GM19372 (cell line): ENCODE data around the gene ADAMTS17.

Experiments
- ATAC-seq: cut with Tn5 transposase; IDR thresholded peaks from one replicate; pipeline ENCODE4 v1.9.1; 2021; ENCODE audit warnings: mild to moderate bottlenecking, low read depth, moderate library complexity; ENCODE audit not compliant: unreplicated experiment

ADAMTS17 gene

DNA sequence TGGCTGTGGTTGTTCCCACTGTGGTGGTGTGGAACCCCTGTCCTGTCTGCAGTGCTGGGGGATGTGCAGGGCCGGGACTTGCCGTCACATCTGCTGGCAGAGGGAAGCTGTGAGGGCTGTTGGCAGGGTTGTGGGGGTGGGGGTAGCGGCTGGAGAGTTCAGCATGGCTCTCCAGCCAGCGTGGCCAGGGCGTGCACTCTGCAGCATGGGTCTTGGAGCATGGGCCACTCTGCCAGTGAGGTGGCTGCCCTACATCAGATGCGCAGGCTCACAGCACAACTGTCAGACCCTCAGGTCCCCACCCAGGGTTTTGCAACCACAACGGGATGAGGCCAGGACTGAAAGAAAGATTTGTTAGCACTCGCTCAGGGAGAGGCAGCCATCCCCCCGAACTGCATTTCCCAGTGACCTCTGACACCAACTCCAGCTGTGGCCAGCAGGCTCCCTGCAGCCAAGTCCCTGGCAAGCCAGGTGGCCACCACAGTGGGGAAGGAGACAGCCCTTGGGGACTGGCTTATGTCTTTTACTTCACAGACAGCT, 370.8 kb downstream of the ADAMTS17 start:
- no peak for ATAC-seq

DNA sequence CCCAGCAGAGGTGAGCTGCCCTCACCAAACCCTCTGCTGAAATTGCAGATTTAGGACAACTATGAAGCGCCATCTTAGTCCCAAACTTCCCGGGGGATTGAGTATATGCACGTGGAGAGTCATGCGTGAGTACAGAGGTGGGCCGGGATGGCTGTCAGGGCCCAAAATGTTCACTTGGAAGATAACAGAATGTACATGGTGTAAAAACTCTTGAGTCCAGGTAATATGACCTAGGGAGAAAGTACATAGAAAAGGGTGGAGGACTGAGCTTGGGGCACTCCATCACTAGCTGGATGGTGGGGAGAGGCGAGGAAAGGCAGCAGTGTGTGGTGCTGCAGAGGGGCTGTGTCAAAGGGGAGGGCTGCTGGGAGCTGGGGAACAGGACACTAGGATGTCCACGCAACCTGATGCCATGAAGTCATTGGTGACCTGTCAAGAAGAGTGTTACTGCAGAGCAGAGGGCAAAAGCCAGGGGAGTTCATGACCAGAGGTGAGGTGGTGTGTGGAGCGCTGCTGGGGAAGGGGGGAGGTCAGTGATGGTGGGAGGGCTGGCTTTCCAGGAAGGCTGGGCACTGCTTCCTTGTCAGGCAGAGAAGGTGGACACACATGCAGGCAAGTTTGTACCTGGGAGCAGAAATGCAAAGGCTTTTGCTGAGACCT, 372.4 kb downstream of the ADAMTS17 start:
- ATAC-seq = no peak

DNA sequence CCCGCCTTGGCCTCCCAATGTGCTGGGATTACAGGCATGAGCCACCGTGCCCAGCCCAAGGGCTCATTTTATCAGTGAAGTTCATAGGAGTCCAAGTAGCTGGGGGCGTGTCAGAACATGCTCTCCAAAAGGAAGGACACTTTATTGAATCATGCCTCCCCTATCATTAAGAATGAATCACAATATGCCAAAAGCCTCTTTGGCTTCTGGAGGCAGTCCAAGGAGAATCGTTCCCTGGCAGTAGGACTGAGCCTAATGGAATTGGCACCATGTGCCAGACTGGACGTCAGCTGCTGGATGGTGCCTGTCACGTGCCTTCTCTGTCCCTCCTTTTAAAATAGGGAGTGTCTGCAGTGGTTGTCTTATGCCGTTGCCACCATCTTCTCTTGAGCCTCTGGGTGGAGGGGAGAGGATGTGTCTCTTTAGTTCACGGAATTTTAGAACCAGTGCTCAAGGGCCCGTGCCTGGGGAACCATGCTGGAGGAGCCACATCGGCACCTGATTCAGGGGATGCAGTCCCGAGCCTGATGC, 373.9 kb downstream of the ADAMTS17 start:
- no peak for ATAC-seq

DNA sequence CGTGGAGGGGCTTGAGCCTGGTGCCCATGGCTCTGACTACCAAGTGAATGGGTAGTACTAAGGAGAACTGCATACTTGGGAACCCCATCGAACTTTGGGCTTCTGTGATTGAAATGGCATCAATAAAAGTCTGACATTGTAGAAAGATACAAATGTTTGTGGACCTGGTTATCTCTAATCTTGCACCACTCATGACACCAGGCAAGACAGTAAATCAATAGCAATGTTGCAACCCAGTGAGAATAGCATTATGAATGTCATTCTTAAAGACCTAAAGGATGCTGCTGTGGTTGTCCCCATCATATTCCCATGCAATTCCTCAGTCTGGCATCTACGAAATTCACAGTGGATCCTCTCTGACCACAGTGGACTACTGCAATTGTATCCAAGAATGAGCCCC, 375.0 kb downstream of the ADAMTS17 start:
- ATAC-seq = no peak

DNA sequence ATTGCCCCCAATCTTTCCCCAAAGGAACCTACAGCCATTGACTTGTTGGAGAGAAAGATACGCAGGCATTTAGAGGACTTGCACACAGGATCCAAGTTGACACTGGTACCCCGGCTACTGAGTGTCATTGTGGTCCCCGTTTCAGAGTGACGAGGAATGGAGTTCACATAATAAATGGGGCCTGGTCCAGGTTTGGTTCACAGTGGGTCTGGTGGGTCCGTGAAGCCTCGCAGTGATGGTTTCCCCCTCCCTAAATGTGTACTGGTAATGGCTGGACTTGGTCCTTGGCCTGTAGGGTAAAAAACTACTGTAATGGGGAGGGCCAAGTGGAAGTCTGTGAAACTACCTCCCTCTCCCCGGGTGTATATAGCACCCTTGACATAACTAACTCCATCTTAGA, 376.4 kb downstream of the ADAMTS17 start:
- ATAC-seq = no peak

DNA sequence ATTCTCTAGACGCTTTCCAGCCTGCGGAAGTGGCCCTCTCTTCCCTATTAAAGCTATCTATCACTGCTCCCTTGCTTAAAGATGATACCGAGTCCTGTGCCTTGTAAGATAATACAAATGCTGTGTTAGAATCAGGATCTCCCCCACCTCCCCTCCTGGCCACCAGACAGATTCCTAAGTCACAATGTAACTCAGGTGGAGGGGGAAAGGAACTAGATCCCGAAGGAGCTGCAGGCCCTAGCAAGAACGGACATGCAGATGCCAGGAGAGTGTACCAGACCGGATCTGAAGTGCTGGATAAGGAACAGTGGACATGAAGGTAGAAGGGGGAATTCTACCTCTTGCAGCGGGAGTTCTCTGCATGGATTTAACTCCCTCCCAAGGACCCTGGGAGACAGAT, 377.8 kb downstream of the ADAMTS17 start:
- no peak for ATAC-seq

DNA sequence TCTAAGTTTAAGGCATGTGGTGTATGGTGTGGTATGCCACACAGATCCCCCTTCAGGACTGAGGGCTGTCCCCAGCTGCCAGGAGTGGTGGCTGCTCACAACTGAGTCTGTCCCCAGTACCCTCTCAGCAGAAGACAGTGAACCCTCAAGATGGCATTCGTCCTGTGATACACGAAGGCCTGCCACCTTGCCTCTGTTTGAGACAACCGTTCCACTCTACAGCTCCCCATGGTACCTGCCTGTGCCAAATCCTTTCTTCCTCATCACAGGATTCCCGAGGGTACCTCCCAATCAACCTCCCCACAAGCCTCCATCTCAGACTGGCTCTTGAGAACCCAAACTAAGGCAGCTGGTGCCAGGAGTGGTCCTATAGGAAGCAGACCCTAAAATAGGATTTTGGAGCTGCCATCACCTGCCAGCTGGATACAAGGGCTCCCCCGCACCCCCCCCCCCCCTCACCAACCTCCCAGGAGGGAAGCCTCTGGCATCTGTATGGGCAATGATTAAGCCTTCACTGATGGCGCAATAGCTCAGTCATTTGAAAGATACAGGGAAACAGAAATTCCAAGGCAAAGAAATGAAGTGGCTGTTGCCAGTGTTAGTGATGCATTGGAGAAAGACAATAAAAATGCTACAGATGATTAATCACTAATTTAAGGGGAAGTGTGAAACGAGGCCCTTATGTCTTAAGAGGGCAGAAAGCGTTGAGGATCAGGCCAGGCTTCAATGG, 378.5 kb downstream of the ADAMTS17 start:
- ATAC-seq = no peak

DNA sequence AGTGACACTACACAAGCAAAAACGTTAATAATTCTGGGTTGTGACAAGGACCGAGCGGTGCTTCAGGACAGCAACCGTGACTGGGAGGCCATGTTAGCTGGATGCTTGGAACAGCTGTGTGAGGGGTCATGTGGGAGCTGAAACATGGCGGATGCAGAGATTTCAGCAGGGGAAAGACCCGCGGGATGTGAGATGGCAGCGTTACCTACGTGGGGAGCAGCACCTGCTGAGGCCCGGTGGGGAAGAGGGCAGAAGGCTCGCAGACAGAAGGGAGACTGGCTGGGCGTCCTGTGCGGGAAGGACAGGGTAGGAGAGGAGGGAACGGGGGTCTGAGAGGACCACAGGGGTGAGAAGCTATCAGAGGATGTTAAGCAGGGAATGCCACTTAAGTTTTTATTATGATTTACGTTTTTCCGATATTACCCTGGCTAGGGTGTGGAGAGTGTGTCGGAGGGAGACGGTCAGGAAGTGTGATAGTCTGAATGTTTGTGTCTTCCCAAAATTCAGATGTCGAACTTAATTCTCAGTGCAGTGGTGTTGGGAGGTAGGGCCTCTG, 379.7 kb downstream of the ADAMTS17 start:
- ATAC-seq = no peak

DNA sequence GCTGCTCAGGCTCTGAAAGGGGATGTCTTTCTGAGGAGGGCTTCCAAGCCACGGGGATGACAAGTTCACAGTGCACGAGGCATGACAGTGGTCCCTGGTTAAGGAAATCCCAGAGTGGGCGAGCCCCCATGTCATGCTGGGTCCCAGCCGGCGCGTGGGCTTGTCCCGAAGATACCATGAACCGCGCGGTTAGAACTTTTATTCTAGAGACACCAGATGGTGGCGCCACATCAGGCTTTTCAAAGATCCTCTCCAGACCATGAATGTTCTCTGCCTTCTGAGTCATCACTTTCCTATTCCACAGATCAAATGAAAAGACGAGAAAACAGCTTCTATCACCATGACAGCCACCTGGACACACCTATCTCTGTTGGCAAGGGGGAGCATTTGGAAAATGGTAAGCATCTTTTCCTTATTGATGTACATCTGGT, 380.7 kb downstream of the ADAMTS17 start:
- ATAC-seq = no peak

DNA sequence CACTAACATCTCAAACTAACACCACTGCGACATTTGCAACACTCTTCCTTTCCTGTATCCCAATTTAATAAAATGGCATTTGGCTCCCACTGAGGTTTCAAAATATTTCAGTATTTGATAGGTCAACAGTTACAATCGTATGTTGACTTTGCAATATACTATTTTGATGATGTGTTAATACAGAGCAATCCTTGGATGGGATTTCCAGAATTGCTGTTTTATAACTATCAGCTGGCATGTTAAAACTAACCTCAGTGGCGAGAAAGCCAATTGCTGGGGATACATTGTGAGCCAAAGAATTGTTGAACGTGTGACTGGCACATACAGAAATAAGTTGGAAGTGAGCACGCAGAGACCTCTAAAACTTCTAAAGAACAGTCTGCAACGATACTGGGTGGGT, 382.4 kb downstream of the ADAMTS17 start:
- ATAC-seq = no peak

DNA sequence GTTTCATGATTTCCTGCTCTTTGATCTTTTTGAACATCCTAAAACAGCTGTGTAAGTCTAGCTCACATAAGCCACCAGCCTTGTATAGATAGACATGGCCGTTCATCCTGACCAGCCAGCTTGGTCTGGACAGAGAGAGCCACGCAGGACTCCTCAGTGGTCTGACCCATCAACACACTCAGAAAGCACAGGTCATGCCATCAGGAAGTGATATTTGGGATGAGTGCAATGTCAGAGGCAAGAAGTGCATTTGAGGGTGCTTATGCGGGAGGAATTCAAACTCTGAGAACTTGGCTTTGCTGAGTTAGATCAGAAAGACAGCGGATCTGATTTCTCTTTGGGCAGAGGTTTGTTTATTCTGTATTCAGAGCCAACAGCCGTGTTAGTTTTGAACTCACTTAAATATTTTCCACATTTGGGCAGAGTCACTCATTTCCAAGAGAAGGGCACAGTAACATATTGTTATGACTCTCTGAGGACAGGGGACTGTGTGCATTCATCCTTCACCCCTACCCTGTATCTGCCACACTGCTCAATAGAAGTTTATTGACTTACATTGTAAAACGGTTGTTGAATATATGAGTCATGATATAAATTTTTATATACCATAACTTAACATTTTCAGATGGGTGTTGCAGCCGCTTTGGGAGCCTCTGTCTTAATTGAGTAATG, 383.2 kb downstream of the ADAMTS17 start:
- no peak for ATAC-seq

DNA sequence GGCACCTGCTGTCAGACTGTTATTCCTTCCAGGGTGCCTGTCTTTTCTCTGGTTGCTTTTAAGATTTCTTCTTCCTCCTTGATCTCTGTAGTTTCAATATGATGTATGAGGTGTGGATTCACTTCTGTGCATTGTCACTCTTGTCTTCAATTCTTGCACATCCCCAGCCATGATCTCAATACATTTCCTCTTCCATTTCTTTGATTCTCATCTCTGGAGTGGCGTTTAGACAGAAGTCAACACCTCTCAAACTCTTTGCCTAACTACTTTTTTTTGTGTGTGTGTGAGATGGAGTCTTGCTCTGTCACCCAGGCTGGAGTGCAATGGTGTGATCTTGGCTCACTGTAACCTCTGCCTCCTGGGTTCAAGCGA, 384.1 kb downstream of the ADAMTS17 start:
- ATAC-seq = no peak

DNA sequence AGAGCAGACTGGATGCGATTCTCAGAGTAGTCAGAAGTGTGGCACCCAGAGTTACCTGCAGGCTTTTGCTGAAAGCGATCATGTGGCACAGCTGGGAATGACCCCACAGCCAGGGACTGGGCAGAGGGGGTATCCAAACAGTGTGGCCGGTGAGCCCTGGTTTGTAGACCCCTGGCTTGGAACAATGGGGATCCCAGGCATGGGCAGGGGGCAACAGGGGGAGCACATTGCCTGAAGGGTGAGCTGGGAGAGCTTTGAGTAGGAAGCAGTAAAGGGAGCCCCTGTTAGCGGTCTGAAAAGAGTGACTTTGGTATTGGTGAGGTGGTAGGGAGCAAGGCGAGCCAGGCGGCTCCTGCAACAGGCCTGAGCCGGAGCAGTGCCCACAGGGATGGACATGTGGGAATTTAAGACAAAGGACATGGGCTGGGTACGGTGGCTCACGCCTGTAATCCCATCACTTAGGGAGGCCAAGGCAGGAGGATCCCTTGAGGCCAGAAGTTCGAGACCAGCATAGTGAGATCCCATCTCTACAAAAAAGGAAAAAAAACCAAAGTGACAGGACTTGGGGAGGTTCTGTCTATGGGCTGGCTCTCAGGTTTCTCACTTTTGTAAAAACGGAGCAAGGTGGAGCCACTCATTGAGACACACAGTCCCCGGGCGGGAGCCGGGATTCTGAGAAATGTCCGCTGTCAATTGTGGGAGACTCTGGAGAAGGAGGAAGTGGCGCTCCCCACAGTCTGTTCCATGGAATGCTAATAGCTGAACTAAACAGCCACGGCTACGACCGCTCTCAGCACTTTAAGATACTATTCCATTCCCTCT, 384.7 kb downstream of the ADAMTS17 start:
- ATAC-seq = no peak

DNA sequence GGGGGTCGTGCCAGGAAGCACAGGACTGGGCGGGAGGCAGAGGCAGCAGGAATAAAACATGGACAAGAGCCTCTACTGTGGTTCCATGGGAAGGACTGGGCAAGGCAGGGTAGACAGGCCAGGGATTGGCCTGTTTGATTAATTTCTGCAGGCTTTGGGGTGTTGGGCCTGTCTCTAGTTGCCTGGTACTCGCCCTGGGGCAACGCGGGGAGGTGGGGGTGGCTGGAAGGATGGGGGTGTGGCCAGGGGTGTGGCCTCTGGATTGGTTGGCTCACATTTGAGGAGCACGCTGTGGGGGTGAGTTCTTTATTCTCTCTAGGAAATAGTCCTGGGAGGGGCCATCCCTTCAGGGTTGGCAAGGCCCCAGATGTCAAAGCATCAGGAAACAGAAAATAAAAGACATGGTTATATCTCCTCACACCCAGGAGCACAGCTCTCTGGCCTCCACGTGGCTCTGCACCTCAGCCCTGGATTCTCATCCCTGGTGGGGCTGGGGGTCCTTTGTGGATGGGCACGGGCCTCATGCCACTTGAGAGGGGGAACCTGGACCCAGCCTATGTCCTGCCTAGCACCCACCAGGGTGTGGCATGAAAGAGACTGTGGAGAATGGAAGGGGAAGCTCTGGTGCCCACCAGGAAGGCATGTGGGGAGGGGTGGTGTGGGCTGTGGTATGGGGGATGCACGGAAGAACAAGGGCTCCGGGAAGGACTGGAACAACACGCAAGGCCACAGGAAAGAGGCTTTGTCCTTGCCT, 385.6 kb downstream of the ADAMTS17 start:
- ATAC-seq = no peak

DNA sequence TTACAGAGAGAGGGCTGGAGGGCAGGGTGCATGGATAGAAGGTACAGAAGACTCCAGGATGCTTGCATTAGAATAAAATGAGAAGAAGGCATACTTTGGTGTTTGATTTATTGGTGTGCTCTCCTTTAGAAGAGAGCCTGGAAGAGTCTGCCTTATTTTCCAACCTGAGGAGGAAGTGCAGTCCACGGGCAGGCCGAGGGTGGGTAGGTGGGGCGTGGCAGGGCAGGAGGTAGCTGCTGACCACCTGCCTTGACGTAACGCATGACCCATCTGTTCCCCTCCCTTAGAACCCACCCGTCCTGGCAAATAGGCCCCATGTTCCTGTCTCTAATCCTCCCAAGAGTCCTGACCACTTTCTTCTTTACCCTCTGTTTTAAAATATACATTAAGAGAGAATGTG, 386.2 kb downstream of the ADAMTS17 start:
- ATAC-seq = no peak

DNA sequence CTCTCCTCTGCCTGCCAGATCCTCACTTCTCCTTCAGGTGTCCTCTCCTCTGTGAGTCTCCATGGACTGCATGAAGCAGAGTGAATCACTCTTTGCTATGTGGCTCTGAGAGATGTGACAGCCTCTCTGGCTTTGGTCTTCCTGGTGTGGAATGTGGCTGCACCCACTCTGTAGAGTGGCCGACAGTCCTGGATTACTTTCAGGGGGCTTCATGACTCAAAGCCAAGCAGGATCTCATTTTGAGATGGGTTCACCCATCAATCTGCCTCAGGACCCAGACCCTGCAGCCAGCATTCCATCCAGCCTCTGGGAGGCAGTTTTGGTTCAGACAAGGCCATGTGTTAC, 386.6 kb downstream of the ADAMTS17 start:
- no peak for ATAC-seq

DNA sequence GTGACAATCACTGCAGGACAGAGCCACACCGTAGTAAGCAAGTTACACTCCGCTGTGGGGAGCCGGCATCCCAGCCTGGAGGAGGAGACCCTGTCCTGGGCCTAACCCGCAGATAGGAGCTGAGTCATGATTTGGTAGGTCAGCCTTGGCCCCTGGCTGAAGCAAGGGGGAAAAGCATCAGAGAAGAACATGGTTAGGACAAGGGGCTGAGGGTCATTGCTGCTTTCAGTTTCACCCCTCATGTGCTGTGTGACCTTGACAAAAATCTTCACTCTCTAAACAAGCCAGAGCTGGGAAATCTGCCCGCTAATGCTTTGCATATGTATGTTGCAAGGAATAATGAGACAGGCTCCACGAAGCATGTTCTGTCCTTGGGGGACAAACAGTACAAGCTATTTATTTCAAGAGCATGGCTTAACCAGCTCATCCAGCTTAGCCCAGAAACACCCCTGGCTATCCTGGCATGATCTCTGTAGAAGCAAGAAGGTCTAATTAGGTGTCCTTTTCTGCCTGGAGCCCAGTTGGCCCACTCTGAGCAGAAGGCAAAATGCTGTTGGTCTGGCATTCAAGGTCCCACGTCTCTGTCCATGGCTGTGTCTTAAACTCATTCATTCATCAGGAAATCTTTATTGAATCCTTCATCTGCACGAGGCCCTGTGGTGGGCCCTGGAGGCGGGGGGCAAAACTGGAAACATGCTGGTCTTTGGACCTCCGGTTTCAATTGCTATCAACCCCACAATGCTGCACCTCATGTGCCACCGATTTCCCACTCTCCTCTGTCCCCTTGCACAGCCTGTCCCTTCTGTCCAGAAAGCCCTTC, 387.2 kb downstream of the ADAMTS17 start:
- no peak for ATAC-seq

DNA sequence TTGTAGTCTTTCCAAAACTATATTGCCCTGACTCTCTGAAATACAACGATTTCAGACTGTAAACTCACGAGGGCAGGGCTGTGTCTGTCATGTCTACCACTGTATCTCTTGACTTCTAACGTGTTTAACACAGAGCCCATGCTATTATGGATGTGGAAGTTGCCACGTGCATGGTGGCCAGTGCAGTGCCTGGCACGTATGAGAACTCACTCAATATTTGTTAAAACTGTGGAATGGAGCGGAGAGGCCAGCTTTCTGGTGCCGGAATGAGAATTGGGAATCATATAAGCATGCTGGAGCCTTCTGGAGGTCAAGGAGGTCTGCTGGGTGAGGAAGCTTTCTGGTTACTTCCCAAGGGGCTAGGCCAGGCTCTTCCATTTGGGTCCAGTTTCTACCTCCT, 387.9 kb downstream of the ADAMTS17 start:
- no peak for ATAC-seq

DNA sequence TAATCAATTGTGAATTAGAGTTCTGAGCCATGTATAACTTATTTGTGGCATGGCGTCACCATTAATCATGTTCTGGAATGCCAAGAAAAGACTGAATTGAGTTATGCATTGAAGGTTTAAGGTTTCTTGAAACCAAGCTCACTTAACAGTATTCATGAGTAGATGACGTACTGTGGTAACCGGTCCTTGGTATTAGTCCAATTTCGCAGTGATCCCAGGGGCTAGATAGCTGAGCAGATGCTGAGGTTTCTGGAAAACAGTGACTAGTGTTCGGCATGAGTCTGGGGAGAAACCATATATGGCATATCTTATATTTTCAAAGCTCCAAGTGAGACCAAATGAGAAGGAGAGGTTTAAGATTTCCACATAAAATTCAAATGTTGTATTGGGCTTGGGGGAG, 390.3 kb downstream of the ADAMTS17 start:
- no peak for ATAC-seq
